GM23338 (cell line): ENCODE data around the gene TMEM127. TPM values are rescaled to one million over a fixed set of nuclear protein-coding genes. Genes with fewer than 3 reads are reported as not detected.

Source experiments
- ATAC-seq: fragments of 200-7000 bp; cut with Tn5 transposase; 3 replicates; pipeline ENCODE4 v1.9.1; 2020
- DNase-seq: peaks from one replicate; pipeline ENCODE4 v3.0.0-alpha.2; 2015; ENCODE audit warnings: low spot score
- H2AFZ ChIP-seq: fragments of 200-600 bp; sonication (generic); 2 replicates; pipeline ENCODE4 v1.8.0; 2016; ENCODE audit warnings: antibody characterized with exemption, mild to moderate bottlenecking, moderate library complexity
- H3F3A ChIP-seq: fragments of 200-600 bp; sonication (generic); replicated peaks from 2 replicates; pipeline ENCODE4 v1.8.0; 2017; ENCODE audit warnings: antibody characterized with exemption, mixed run types, low read depth
- H3K27ac ChIP-seq: fragments of 200-600 bp; sonication (generic); 2 replicates; pipeline ENCODE4 v1.6.1; 2016; ENCODE audit warnings: low read depth
- H3K27me3 ChIP-seq: fragments of 200-600 bp; sonication (generic); 2 replicates; pipeline ENCODE4 v1.8.0; 2016; ENCODE audit warnings: mild to moderate bottlenecking, mixed run types, moderate library complexity; ENCODE audit not compliant: insufficient read depth
- H3K36me3 ChIP-seq: fragments of 200-600 bp; sonication (generic); 2 replicates; pipeline ENCODE4 v1.8.0; 2016; ENCODE audit warnings: mild to moderate bottlenecking; ENCODE audit not compliant: insufficient read depth
- H3K4me1 ChIP-seq: fragments of 200-600 bp; sonication (generic); 2 replicates; pipeline ENCODE4 v1.8.0; 2016; ENCODE audit warnings: mild to moderate bottlenecking, moderate library complexity; ENCODE audit not compliant: insufficient read depth
- H3K4me2 ChIP-seq: fragments of 200-600 bp; sonication (generic); 2 replicates; pipeline ENCODE4 v1.7.1; 2017; ENCODE audit warnings: mixed run types
- H3K4me3 ChIP-seq: fragments of 200-600 bp; sonication (generic); 2 replicates; pipeline ENCODE4 v1.6.1; 2016; ENCODE audit warnings: mixed run types
- H3K79me2 ChIP-seq: fragments of 200-600 bp; sonication (generic); replicated peaks from 2 replicates; pipeline ENCODE4 v1.8.0; 2017; ENCODE audit warnings: mild to moderate bottlenecking; ENCODE audit not compliant: insufficient read depth
- H3K9me2 ChIP-seq: fragments of 200-600 bp; sonication (generic); 2 replicates; pipeline ENCODE4 v1.8.0; 2017; ENCODE audit not compliant: insufficient read depth
- H4K20me1 ChIP-seq: fragments of 200-600 bp; sonication (generic); replicated peaks from 2 replicates; pipeline ENCODE4 v1.8.0; 2017; ENCODE audit warnings: mild to moderate bottlenecking; ENCODE audit not compliant: insufficient read depth
- H3K27ac Mint-ChIP-seq: 2 replicates; pipeline ENCODE4 v1.8.0; 2020; ENCODE audit warnings: inconsistent platforms, mild to moderate bottlenecking, moderate library complexity, mixed read lengths
- H3K27me3 Mint-ChIP-seq: 3 replicates; pipeline ENCODE4 v1.8.0; 2022; ENCODE audit warnings: low read depth, mild to moderate bottlenecking, moderate library complexity, mixed read lengths, inconsistent platforms; ENCODE audit not compliant: insufficient read depth, poor library complexity
- H3K36me3 Mint-ChIP-seq: 3 replicates; pipeline ENCODE4 v1.8.0; 2021; ENCODE audit warnings: low read depth, mild to moderate bottlenecking, inconsistent platforms, moderate library complexity, mixed read lengths
- H3K4me1 Mint-ChIP-seq: 3 replicates; pipeline ENCODE4 v1.8.0; 2020; ENCODE audit warnings: mild to moderate bottlenecking, inconsistent platforms, mixed read lengths
- H3K4me3 Mint-ChIP-seq: 3 replicates; pipeline ENCODE4 v1.8.0; 2021; ENCODE audit warnings: moderate library complexity, mild to moderate bottlenecking, inconsistent platforms, mixed read lengths
- H3K9me3 Mint-ChIP-seq: 3 replicates; pipeline ENCODE4 v1.8.0; 2020; ENCODE audit warnings: moderate library complexity, mild to moderate bottlenecking, inconsistent platforms, mixed read lengths
- POLR2AphosphoS5 ChIP-seq: IDR thresholded peaks from 2 replicates; pipeline ENCODE4 v1.6.1; 2016; ENCODE audit warnings: antibody characterized with exemption, low read depth
- STAT1 ChIP-seq: IDR thresholded peaks from one replicate; pipeline ENCODE4 v1.6.1; 2016; ENCODE audit warnings: antibody characterized with exemption; ENCODE audit not compliant: unreplicated experiment
- ZNF114 ChIP-seq: fragments of 250-450 bp; sonication (Bioruptor Pico); IDR thresholded peaks from 2 replicates; pipeline ENCODE4 v1.5.0; 2020; ENCODE audit warnings: mild to moderate bottlenecking, moderate library complexity
- polyA plus RNA-seq: library from polyadenylated mRNA; unstranded; fragments of >200 nt; fragmentation: Nextera tagmentation; extraction: Ambion mirVana; gene quantifications from 2 replicates; pipeline ENCODE4 v1.2.1, GENCODE V29; 2016
- total RNA-seq: library from RNA; depleted of rRNA; stranded (reverse); fragments of >200 nt; shearing (Covaris generic); gene quantifications from 2 replicates; pipeline ENCODE4 v1.2.3, GENCODE V29; 2014
- TF ChIP-seq, protein P1 (sequence below): IDR thresholded peaks from one replicate; pipeline ENCODE4 v1.6.1; 2018; ENCODE audit warnings: antibody characterized with exemption; ENCODE audit not compliant: unreplicated experiment
- TF ChIP-seq, protein P2 (sequence below), 2 experiments: fragments of 200-600 bp in 1 of 2; sonication (generic) in 1 of 2; conservative IDR thresholded peaks; 2 replicates each; pipeline versions ENCODE4 v1.5.1 to v1.6.1; 2016 to 2017; ENCODE audit warnings: antibody characterized with exemption in 2 of 2, low read depth in 2 of 2, mild to moderate bottlenecking in 2 of 2, moderate library complexity in 1 of 2
- TF ChIP-seq, protein P3 (sequence below): IDR thresholded peaks from 2 replicates; pipeline ENCODE4 v1.6.1; 2016; ENCODE audit warnings: antibody characterized with exemption

TMEM127 gene
- total and polyA plus RNA-seq, 2 experiments from 2014 or later = 4.9 to 19.9 TPM

DNA sequence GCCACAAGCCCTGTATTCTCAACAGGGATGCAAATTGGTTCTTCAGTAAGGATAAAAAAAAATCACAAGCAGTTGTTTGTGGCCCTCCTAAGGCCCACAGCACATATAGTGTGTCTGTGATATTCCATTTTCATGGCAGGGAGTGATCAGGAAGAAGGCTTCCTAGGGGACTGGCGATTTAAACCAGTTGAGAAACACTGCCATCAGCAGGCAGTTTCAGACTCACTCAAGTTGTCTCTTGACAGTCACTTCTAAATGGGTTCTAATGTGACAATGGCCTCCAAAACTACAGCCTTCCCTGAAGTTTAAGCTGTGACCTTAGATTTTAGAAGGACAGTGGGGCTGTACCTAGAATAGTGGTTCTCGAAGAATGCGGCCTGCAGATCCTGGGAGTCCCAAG lies 6.2 kb upstream of the TMEM127 start:
- H3F3A ChIP-seq = peaks cover 23% of the 10 kb centered on the region
- Mint-ChIP-seq H3K4me1 (peaks cover 2% of the 10 kb centered on the region; the same call in 1 of the 3 replicates), H3K4me3 (no peak overlapping the region), H3K36me3 (peaks cover 82% of the 10 kb centered on the region), H3K27ac (no peak overlapping the region), H3K9me3 (no peaks in the 10 kb centered on the region), H3K27me3 (peaks cover 4% of the 10 kb centered on the region)
- no peaks in the 10 kb centered on the region; the same call in 1 of the 2 replicates for H3K4me1 ChIP-seq
- DNase-seq (no peak), ATAC-seq (no peak)
- no peak overlapping the region for H3K4me3 ChIP-seq
- H3K27ac ChIP-seq = no peak overlapping the region
- peaks cover 13% of the 10 kb centered on the region for H4K20me1 ChIP-seq
- H3K27me3 ChIP-seq = no peaks in the 10 kb centered on the region
- no peak overlapping the region for H3K4me2 ChIP-seq
- no peak overlapping the region for H2AFZ ChIP-seq
- TF ChIP-seq, protein P1, sequence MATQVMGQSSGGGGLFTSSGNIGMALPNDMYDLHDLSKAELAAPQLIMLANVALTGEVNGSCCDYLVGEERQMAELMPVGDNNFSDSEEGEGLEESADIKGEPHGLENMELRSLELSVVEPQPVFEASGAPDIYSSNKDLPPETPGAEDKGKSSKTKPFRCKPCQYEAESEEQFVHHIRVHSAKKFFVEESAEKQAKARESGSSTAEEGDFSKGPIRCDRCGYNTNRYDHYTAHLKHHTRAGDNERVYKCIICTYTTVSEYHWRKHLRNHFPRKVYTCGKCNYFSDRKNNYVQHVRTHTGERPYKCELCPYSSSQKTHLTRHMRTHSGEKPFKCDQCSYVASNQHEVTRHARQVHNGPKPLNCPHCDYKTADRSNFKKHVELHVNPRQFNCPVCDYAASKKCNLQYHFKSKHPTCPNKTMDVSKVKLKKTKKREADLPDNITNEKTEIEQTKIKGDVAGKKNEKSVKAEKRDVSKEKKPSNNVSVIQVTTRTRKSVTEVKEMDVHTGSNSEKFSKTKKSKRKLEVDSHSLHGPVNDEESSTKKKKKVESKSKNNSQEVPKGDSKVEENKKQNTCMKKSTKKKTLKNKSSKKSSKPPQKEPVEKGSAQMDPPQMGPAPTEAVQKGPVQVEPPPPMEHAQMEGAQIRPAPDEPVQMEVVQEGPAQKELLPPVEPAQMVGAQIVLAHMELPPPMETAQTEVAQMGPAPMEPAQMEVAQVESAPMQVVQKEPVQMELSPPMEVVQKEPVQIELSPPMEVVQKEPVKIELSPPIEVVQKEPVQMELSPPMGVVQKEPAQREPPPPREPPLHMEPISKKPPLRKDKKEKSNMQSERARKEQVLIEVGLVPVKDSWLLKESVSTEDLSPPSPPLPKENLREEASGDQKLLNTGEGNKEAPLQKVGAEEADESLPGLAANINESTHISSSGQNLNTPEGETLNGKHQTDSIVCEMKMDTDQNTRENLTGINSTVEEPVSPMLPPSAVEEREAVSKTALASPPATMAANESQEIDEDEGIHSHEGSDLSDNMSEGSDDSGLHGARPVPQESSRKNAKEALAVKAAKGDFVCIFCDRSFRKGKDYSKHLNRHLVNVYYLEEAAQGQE = no peak
- TF ChIP-seq, protein P2, sequence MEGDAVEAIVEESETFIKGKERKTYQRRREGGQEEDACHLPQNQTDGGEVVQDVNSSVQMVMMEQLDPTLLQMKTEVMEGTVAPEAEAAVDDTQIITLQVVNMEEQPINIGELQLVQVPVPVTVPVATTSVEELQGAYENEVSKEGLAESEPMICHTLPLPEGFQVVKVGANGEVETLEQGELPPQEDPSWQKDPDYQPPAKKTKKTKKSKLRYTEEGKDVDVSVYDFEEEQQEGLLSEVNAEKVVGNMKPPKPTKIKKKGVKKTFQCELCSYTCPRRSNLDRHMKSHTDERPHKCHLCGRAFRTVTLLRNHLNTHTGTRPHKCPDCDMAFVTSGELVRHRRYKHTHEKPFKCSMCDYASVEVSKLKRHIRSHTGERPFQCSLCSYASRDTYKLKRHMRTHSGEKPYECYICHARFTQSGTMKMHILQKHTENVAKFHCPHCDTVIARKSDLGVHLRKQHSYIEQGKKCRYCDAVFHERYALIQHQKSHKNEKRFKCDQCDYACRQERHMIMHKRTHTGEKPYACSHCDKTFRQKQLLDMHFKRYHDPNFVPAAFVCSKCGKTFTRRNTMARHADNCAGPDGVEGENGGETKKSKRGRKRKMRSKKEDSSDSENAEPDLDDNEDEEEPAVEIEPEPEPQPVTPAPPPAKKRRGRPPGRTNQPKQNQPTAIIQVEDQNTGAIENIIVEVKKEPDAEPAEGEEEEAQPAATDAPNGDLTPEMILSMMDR (conservative IDR thresholded peaks at IDR 0.05; ENCODE audit: low read depth in 2 of 2) = peak in 1 of 2 experiments; percentile 27; a peak in 1 of 4 replicates
- H3K9me2 ChIP-seq = no peaks in the 10 kb centered on the region
- H3K79me2 ChIP-seq = peaks cover 8% of the 10 kb centered on the region
- H3K36me3 ChIP-seq = peaks cover 19% of the 10 kb centered on the region

DNA sequence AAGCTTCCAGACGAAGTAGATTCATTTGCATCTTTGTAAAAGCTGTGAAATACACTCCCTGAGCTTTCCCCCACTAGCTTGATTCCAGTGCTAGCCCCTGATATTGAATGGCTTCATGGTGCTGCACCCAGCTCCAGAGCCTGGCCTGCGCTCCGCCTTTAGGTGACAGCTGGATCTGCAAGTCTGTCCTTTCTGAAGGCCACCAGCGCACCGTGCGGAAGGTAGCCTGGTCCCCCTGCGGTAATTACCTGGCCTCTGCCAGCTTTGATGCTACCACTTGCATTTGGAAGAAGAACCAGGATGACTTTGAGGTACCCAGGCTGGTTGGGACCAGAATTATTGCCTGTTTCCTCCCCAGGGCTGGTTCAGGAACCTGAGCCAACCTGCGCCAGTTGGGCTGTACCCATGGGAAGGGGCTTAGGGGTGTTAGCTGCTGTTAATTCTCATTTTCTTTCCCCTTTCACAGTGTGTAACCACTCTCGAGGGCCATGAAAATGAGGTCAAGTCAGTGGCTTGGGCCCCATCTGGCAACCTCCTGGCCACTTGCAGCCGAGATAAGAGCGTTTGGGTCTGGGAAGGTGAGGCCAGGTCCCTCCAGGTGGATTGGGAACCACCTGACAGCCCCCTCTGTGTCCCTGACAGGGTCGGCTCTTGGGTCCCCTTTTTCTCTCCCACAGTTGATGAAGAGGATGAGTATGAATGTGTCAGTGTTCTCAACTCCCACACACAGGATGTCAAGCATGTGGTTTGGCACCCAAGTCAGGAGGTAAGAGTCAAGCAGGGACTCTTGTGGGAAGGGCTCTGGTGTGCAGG lies 1.6 kb upstream of the TMEM127 start:
- peaks cover 48% of the 10 kb centered on the region for H3K36me3 Mint-ChIP-seq
- H3K4me1 Mint-ChIP-seq = peaks cover 17% of the 10 kb centered on the region
- peaks cover 10% of the 10 kb centered on the region; the same call in 1 of the 2 replicates for H3K4me1 ChIP-seq
- peaks cover 11% of the 10 kb centered on the region for H3K27me3 Mint-ChIP-seq
- H3F3A ChIP-seq = peaks cover 10% of the 10 kb centered on the region
- DNase-seq (peak; percentile 72), ATAC-seq (peak; percentile 20)
- H3K4me2 ChIP-seq = peak overlapping the region; percentile 96
- no peaks in the 10 kb centered on the region for H3K27me3 ChIP-seq
- no peaks in the 10 kb centered on the region for H3K9me2 ChIP-seq
- no peak for TF ChIP-seq ZNF114 (CRISPR knock-in tag)
- no peak for TF ChIP-seq STAT1
- TF ChIP-seq, protein P3, sequence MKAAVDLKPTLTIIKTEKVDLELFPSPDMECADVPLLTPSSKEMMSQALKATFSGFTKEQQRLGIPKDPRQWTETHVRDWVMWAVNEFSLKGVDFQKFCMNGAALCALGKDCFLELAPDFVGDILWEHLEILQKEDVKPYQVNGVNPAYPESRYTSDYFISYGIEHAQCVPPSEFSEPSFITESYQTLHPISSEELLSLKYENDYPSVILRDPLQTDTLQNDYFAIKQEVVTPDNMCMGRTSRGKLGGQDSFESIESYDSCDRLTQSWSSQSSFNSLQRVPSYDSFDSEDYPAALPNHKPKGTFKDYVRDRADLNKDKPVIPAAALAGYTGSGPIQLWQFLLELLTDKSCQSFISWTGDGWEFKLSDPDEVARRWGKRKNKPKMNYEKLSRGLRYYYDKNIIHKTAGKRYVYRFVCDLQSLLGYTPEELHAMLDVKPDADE = no peak
- no peak for TF ChIP-seq POLR2AphosphoS5
- TF ChIP-seq, protein P2 (conservative IDR thresholded peaks at IDR 0.05; ENCODE audit: low read depth in 2 of 2) = peak; percentile 50
- no peaks in the 10 kb centered on the region; the same call in 2 of the 3 replicates for H3K9me3 Mint-ChIP-seq
- no peak overlapping the region for H2AFZ ChIP-seq
- H3K36me3 ChIP-seq = peaks cover 15% of the 10 kb centered on the region
- H3K27ac Mint-ChIP-seq = 0 out of 2 replicates have a peak overlapping the region, but pooled peaks have one; percentile 56
- peak overlapping the region; percentile 100 for H3K4me3 Mint-ChIP-seq
- peak overlapping the region; percentile 100 for H3K4me3 ChIP-seq
- peaks cover 35% of the 10 kb centered on the region for H4K20me1 ChIP-seq
- H3K27ac ChIP-seq = no peak overlapping the region
- peaks cover 43% of the 10 kb centered on the region for H3K79me2 ChIP-seq
